Fibroblast of pulmonary artery (primary cell): ENCODE measurements around the gene ZNF74.

Source experiments
- DNase-seq: peaks from one replicate; pipeline ENCODE4 v3.0.0-alpha.2; 2010; ENCODE audit warnings: low read depth
- H3K4me3 ChIP-seq: replicated peaks from 2 replicates; pipeline ENCODE4 v1.5.1; 2011; ENCODE audit warnings: low read depth, mild to moderate bottlenecking, control low read depth, low read length, moderate library complexity
- TF ChIP-seq, protein P1 (sequence below): IDR thresholded peaks from 2 replicates; pipeline ENCODE4 v1.5.1; 2011; ENCODE audit warnings: mild to moderate bottlenecking, control low read depth, low read length, inconsistent platforms; ENCODE audit errors: missing control alignments

ZNF74 gene

DNA sequence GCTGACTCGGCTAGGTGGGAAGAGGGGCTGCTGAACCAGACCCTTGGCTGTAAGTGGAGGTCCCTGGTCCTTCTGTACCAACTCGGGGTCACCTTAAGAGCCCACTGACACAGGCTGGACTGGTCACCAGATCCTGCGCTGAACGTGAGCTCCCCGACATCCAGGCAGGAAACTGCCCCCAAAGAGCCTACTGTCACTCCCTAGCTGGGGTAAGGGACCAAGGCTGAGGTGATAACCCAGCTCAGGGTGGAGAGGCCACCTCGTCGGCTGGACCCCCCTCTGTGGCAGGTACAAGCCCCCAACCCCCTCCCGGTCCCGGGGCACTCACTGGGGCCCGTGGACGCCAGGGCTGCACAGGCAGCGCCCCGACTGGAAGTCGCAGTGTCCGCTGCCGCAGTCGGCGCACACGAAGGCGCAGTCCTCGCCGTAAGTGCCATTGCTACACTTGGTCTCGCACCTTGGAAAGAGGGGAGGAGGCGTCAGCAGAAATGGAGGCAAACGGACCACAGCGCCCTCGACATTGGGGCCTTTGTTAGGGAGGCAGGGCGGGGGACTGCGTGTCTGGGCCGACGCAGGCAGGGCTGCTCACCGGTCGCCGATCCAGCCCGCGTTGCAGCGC, 36.3 kb downstream of the ZNF74 start:
- TF ChIP-seq, protein P1, sequence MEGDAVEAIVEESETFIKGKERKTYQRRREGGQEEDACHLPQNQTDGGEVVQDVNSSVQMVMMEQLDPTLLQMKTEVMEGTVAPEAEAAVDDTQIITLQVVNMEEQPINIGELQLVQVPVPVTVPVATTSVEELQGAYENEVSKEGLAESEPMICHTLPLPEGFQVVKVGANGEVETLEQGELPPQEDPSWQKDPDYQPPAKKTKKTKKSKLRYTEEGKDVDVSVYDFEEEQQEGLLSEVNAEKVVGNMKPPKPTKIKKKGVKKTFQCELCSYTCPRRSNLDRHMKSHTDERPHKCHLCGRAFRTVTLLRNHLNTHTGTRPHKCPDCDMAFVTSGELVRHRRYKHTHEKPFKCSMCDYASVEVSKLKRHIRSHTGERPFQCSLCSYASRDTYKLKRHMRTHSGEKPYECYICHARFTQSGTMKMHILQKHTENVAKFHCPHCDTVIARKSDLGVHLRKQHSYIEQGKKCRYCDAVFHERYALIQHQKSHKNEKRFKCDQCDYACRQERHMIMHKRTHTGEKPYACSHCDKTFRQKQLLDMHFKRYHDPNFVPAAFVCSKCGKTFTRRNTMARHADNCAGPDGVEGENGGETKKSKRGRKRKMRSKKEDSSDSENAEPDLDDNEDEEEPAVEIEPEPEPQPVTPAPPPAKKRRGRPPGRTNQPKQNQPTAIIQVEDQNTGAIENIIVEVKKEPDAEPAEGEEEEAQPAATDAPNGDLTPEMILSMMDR: no peak
- DNase-seq: no peak
- H3K4me3 ChIP-seq: no peak overlapping the region

DNA sequence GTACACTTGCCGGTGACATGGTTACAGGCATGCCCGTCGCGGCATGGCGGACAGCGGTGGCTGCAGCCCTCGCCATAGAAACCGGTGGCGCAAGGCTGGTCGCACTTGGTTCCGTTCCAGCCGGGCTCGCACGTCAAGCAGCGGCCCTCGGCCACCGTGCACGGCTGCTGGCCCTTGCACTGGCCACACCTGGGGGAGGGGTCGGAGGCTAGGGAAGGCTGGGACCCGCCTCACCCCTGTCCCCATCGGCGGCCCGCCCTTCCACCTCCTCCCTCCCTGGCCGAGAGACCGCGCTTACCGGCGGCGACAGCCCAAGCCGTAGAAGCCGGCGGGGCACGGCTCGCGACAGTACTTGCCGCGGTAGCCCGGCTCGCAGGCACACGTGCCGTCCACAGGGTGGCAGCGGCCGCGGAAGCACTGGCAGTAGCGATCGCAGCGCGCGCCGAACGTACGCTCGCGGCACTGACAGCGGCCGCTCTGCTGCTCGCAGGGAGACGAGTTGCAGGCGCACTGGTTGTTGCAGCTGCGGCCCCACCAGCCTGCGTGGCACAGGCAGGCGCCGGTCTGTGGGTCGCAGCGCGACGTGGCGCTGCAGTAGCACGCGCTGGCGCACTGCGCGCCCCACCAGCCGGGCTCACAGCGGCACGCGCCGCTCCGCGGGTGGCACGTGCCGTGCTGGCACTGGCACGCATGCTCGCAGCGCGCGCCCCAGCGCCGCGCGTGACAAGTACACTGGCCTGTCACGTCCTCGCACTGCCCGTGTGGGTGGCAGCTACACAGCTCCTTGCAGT, 37.0 kb downstream of the ZNF74 start:
- TF ChIP-seq, protein P1: no peak
- no peak overlapping the region for H3K4me3 ChIP-seq
- DNase-seq: no peak

DNA sequence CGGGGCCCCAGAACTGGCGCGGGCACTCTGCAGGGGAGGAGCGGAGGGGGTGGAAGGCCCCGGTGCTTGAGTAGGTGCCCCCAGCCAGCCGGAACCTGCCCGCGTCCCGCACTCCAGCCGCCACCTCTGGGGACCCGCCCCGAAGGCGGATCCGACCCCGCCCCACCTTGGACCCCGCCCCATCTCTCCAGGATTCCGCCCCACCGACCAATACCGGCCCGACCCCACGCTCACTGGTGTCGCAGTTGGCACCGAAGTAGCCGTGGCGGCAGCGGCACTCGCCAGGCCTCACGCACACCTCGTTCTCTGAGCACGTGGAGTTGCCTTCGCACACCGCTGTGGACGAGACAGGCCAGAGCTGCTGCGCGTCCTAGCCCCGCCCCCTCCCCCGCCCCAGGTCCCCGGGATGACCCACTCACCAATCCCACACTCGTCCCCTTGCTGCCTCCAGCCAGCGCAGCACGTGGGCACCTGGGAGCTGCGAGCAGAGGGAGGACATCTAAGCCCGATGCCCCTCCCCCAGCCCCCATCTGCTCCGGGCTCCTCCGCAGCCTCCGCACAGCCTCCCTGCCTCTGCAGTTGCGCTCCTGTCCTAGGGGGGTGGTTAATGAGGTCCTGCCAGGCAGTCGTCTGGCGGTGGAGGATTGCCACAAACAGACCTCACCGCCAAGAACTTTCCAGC, 37.7 kb downstream of the ZNF74 start:
- DNase-seq: no peak
- H3K4me3 ChIP-seq: no peak overlapping the region
- TF ChIP-seq, protein P1: no peak

DNA sequence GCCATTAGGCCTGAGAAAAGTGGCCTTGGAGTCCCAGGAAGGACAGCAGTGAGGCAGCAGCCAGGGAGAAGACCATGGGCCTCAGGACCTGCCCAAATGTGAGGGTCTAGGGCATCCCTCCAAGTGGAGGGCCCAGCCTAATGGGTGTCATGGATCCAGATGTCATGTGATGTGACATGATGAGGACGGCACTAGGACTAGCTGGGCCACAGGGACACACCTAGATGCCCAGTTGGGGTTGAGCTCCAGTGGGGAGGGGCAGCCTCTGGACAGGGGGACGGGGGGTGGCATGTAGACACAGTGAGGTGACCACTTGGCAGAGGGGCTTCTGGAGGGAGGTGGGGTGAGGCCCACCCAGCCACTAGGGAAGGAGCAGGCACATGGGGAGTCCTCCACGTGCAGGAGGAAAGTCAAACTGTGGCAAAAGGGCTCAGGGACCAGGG, 38.3 kb downstream of the ZNF74 start:
- no peak overlapping the region for H3K4me3 ChIP-seq
- DNase-seq: no peak
- TF ChIP-seq, protein P1: no peak

DNA sequence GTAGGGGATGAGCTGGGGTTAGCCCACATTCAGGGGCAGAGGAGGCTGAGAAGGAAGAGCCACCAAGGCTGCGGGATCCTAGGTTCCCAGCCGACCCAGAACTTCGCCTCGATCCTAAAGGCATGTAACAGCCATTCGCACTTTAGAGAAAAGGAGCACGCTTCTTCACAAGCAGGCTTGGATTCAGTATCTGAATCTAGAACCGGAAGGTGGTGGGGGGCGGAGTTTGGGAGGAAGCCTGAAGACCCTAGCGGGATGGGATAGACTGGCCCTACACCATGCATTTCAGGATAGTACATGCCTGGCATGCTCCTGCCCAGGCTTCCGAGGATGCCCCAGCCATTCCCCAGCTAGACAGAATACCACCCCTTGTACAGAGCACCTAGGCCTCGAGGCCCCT, 39.2 kb downstream of the ZNF74 start:
- DNase-seq: no peak
- H3K4me3 ChIP-seq: no peak overlapping the region
- TF ChIP-seq, protein P1: no peak

DNA sequence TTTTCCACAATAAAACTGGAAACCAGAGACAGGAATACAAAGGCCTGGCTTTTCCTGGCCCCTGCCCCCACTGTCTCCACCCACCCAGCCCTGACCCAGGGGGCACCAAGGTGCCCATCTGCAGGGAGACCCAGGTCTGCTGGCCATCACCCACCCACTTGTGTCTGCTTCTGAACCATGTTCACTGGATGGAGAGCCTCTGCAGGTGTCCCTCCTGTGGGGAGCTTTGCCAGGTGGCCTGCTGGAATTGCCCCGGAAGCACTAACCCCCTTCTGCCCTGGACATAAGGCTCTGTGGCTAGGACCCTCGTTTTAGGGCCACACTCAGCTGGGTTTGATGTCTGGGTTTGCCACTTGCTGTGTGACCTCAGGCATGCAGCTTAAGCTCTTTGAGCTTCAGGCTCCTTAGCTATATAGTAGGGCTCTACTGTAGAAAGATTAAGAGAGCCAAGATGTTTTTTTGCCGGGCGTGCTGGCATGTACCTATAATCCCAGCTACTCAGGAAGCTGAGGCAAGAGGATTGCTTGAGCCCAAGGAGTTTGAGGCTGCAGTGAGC, 39.8 kb downstream of the ZNF74 start:
- TF ChIP-seq, protein P1: no peak
- no peak overlapping the region for H3K4me3 ChIP-seq

More for the DNA sequence above, 39.8 kb downstream of the ZNF74 start:
- DNase-seq: no peak
